ENCODE measurements around the gene LHFPL2.

LHFPL2 gene

DNA sequence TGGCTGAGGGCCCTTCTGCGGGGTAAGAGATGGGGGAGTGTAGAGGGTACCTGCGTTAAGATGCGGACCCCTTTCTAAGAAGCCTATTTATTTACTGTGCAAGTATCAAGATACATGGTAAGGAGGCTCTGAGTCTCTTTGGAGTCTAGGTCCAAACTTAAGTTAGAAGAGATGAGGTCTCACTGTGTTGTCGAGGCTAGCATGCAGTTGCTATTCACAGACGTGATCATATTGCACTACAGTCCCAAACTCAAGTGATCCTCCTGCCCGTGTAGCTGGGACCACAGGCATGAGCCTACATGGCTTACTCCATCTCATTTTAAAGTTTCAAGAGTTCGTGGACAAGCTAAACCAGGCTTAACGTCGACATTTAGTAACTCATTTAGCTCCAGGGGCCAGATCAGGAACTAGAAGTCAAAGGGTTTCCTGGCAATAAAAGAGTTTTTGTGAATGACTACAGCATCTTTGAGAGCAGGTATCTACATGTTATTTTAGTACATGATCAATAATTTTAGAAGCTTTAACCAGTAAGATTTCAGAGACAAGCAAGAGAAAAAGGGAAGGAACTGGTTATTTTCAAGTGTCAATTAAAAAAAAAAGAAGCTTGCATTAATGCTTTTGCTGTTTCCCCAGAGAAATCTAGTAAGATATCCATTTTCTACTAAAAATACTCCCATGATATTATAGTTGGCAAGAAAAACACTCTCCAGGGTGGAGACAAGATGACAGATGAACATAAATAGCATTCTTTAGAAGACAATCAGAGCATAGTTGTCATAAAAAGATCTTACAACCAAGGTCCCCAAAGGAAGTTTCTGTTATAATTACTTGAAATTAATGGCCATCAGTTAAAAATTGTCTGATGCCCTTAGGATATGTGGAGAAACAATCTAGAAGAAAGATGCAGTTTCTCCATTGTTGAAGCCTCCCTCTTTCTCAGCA is 146.9 kb downstream of the LHFPL2 start:
- Histone ChIP-seq H3K27ac (ENCODE audit: low read depth, low read length) (no peak overlapping the region), H3K4me1 (ENCODE audit: control insufficient read depth in 5 of 5, insufficient read depth in 5 of 5, low read length in 5 of 5) (peaks cover 15 to 53% (median 32%) of the 10 kb centered on the region in 5 donors), H3K36me3 (ENCODE audit: control insufficient read depth in 5 of 5, insufficient read depth in 5 of 5, low read length in 5 of 5) (no peaks in the 10 kb centered on the region), H3K9ac (ENCODE audit: low read length in 5 of 5) (no peak overlapping the region), H3K4me3 (ENCODE audit: low read depth in 1 of 5, low read length in 5 of 5) (no peak overlapping the region), H3K9me3 (ENCODE audit: control insufficient read depth in 5 of 5, low read length in 5 of 5) (no peaks in the 10 kb centered on the region), H3K27me3 (ENCODE audit: control insufficient read depth in 5 of 5, insufficient read depth in 4 of 5, low read length in 5 of 5) (no peaks in the 10 kb centered on the region)

DNA sequence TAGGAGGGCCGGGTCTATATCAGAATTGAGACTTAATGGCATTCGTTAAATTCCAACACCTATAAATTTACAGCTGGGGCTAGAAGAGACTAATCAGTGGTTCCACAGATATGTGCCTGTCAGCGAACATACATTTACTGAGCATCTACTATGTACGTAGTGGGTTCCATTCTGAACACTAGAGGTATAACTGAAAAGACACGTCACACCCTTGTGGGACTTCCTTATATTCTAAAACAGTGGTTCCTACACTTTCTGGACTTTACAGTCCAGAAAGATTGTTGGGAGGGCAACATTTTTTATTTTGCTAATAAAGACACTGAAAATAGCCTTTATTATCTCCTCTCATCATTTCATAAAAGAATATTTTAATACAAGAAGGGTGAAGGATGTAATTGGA is 147.7 kb downstream of the LHFPL2 start:
- Histone ChIP-seq H3K27ac (ENCODE audit: low read depth, low read length) (no peak overlapping the region), H3K9me3 (ENCODE audit: control insufficient read depth in 5 of 5, low read length in 5 of 5) (no peaks in the 10 kb centered on the region), H3K27me3 (ENCODE audit: control insufficient read depth in 5 of 5, insufficient read depth in 4 of 5, low read length in 5 of 5) (no peaks in the 10 kb centered on the region), H3K4me1 (ENCODE audit: control insufficient read depth in 5 of 5, insufficient read depth in 5 of 5, low read length in 5 of 5) (peaks cover 15 to 53% (median 33%) of the 10 kb centered on the region in 5 donors), H3K4me3 (ENCODE audit: low read depth in 1 of 5, low read length in 5 of 5) (no peak overlapping the region), H3K9ac (ENCODE audit: low read length in 5 of 5) (no peak overlapping the region), H3K36me3 (ENCODE audit: control insufficient read depth in 5 of 5, insufficient read depth in 5 of 5, low read length in 5 of 5) (no peaks in the 10 kb centered on the region)

DNA sequence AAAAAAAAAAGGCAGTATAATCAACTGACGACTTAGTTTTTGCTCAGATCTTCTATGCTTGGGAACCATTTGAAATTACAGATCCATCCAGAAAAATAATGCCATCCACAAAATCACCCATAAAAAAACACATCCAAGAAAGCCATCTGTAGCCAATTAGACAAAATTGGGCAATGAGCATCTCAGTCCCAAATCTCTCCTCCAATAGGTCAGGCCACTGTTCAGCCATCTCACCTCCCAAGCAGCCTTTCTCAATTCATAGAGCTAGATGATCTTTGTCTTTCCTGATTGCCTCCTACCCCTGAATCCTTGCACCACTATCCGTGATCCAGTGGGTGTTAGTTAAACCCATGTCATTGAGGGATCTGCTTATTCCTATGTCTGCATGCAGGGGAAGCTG is 148.5 kb downstream of the LHFPL2 start:
- Histone ChIP-seq H3K27ac (ENCODE audit: low read depth, low read length) (no peak overlapping the region), H3K4me3 (ENCODE audit: low read depth in 1 of 5, low read length in 5 of 5) (no peak overlapping the region), H3K9me3 (ENCODE audit: control insufficient read depth in 5 of 5, low read length in 5 of 5) (no peaks in the 10 kb centered on the region), H3K9ac (ENCODE audit: low read length in 5 of 5) (no peak overlapping the region), H3K4me1 (ENCODE audit: control insufficient read depth in 5 of 5, insufficient read depth in 5 of 5, low read length in 5 of 5) (peaks cover 14 to 48% (median 27%) of the 10 kb centered on the region in 5 donors), H3K36me3 (ENCODE audit: control insufficient read depth in 5 of 5, insufficient read depth in 5 of 5, low read length in 5 of 5) (no peaks in the 10 kb centered on the region), H3K27me3 (ENCODE audit: control insufficient read depth in 5 of 5, insufficient read depth in 4 of 5, low read length in 5 of 5) (no peaks in the 10 kb centered on the region)

DNA sequence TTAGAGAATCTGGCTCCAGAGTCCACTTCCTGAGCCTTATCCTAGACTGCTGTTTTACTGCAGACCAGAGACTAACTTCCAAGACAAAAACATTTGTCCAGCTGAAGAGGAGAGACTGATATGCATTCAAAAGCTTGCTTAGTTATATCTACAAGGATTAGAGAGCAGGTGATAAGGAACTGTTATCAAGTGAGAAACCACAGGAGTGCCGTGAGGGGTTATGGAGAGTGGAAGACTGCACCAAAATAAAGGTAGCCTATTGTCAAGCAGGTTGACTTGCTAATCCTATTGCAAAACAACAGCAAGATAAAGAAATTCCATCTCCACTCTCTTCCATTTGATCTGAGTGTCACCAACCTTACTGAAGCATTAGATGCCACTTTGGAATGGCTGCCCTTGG is 149.1 kb downstream of the LHFPL2 start:
- Histone ChIP-seq H3K4me3 (ENCODE audit: low read depth in 1 of 5, low read length in 5 of 5) (no peak overlapping the region), H3K27ac (ENCODE audit: low read depth, low read length) (no peak overlapping the region), H3K27me3 (ENCODE audit: control insufficient read depth in 5 of 5, insufficient read depth in 4 of 5, low read length in 5 of 5) (no peaks in the 10 kb centered on the region), H3K9me3 (ENCODE audit: control insufficient read depth in 5 of 5, low read length in 5 of 5) (no peaks in the 10 kb centered on the region), H3K36me3 (ENCODE audit: control insufficient read depth in 5 of 5, insufficient read depth in 5 of 5, low read length in 5 of 5) (no peaks in the 10 kb centered on the region), H3K9ac (ENCODE audit: low read length in 5 of 5) (no peak overlapping the region), H3K4me1 (ENCODE audit: control insufficient read depth in 5 of 5, insufficient read depth in 5 of 5, low read length in 5 of 5) (peaks cover 9 to 43% (median 22%) of the 10 kb centered on the region in 5 donors)

DNA sequence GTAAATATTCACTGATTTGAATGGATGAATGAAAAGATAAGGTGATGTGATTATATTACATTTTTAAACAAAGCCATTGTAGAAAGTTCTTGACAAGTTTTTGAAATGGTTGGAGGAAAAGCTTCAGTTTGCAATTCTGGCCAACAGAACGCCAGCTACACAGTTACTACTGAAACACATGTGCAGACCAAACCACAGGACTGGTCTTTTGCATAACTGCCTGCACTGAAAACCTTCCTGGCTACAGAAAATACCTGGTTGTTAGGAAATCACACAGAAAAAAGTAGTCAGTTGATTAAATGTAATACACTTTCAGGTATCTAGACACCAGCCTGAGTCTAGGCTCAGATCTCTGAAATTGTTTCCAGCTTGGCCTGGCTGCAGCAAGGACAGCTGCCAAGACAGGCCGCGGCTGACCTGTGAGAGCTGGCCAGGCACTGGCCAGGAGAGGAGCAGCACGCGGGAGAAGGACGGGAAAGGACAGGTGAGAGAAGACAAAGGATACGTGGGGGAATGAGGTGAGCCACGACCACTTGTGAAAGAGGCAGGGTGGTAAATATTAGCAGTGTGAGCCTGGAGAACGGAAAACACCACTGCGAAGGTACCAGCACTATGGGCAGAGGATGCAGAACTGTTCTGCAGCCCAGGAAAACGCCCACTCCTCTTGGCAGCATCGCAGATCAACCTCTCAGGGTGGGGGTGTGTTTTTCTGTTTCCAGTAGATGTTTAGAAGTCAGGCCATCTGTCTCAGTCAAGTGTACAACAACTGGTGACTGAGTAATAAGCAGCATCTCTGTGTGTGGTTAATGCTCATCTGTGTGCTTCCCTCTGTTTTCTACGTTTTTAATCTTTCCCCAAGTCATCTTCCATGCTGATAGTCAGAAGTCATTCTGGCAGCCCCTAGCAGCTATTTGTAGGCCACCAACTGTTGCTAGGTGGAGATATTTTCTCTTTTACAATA is 150.7 kb downstream of the LHFPL2 start:
- H3K27ac ChIP-seq (ENCODE audit: low read depth, low read length), result no peak overlapping the region
- no peak overlapping the region for H3K4me3 ChIP-seq (ENCODE audit: low read depth in 1 of 5, low read length in 5 of 5)
- H3K27me3 ChIP-seq (ENCODE audit: control insufficient read depth in 5 of 5, insufficient read depth in 4 of 5, low read length in 5 of 5), result no peaks in the 10 kb centered on the region
- H3K36me3 ChIP-seq (ENCODE audit: control insufficient read depth in 5 of 5, insufficient read depth in 5 of 5, low read length in 5 of 5), result peaks cover 0 to 2% (median 0%) of the 10 kb centered on the region in 5 donors
- no peak overlapping the region for H3K9ac ChIP-seq (ENCODE audit: low read length in 5 of 5)
- peaks cover 4 to 37% (median 16%) of the 10 kb centered on the region in 5 donors for H3K4me1 ChIP-seq (ENCODE audit: control insufficient read depth in 5 of 5, insufficient read depth in 5 of 5, low read length in 5 of 5)
- H3K9me3 ChIP-seq (ENCODE audit: control insufficient read depth in 5 of 5, low read length in 5 of 5), result no peaks in the 10 kb centered on the region

DNA sequence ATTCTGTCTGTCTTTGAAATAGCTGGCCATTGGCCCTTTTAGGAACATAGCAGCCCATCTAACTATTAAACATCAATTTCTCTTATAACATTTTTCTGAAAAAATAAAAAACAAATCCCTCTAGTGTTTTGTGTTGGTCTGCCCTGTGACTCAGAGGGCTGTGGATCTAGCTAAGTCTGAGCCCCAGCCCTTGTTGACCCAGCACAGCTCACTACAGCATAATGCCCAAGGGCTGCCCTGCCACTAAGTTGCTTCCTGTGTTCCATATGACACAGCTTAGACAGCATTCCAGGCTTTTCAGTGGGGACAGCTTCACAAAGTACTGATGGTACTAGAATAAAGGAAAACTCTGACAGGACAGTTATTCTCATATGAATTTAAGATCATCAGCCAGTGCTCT is 152.2 kb downstream of the LHFPL2 start:
- Histone ChIP-seq H3K9ac (ENCODE audit: low read length in 5 of 5) (no peak overlapping the region), H3K36me3 (ENCODE audit: control insufficient read depth in 5 of 5, insufficient read depth in 5 of 5, low read length in 5 of 5) (peaks cover 0 to 2% (median 0%) of the 10 kb centered on the region in 5 donors), H3K9me3 (ENCODE audit: control insufficient read depth in 5 of 5, low read length in 5 of 5) (no peaks in the 10 kb centered on the region), H3K4me1 (ENCODE audit: control insufficient read depth in 5 of 5, insufficient read depth in 5 of 5, low read length in 5 of 5) (peaks cover under 1 to 23% (median 7%) of the 10 kb centered on the region in 5 donors), H3K4me3 (ENCODE audit: low read depth in 1 of 5, low read length in 5 of 5) (no peak overlapping the region), H3K27ac (ENCODE audit: low read depth, low read length) (no peak overlapping the region), H3K27me3 (ENCODE audit: control insufficient read depth in 5 of 5, insufficient read depth in 4 of 5, low read length in 5 of 5) (no peaks in the 10 kb centered on the region)

DNA sequence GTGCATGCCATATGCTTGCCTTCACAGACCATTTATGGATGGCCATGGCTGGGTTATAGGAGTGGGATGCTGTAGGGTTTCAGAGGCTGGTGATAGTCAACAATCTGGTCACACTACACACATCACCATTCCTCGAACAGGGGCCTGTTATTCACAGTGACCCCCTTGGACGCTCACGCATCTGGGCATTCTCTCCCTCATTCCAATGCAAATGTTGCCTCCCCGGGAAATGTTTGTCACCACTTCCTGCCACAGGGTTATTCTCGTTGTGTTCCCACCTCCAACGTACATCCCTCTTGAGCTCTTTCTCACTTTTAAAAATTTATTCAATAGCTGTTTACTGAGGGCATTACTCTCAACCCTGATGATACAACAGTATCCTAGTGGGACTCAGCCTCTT is 152.8 kb downstream of the LHFPL2 start:
- H3K4me3 ChIP-seq (ENCODE audit: low read depth in 1 of 5, low read length in 5 of 5), result no peak overlapping the region
- H3K27ac ChIP-seq (ENCODE audit: low read depth, low read length), result no peak overlapping the region
- H3K27me3 ChIP-seq (ENCODE audit: control insufficient read depth in 5 of 5, insufficient read depth in 4 of 5, low read length in 5 of 5), result no peaks in the 10 kb centered on the region

DNA sequence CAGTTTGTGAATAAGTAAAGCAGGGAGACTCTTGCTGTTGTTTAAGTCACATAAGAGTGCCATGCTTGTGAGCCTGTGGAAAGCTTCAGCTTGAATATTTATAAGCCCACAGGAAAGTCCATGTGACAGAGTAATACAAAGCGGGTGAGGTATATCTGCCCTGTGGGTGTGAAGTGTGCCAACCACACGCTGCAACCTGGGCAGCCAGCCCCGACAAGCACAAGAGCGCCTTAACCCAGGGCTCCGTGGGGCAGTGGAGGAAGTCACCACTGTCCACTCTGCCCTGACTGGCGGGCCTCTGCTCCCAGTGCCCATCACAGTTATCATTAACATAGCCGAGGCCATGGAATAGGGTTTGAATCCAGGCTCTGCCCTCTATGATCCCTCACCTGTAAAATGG is 155.9 kb downstream of the LHFPL2 start:
- no peak overlapping the region for H3K27ac ChIP-seq (ENCODE audit: low read depth, low read length)
- peaks cover 0 to 16% (median 14%) of the 10 kb centered on the region in 5 donors for H3K4me1 ChIP-seq (ENCODE audit: control insufficient read depth in 5 of 5, insufficient read depth in 5 of 5, low read length in 5 of 5)
- H3K4me3 ChIP-seq (ENCODE audit: low read depth in 1 of 5, low read length in 5 of 5), result no peak overlapping the region
- H3K9me3 ChIP-seq (ENCODE audit: control insufficient read depth in 5 of 5, low read length in 5 of 5), result no peaks in the 10 kb centered on the region
- H3K36me3 ChIP-seq (ENCODE audit: control insufficient read depth in 5 of 5, insufficient read depth in 5 of 5, low read length in 5 of 5), result peaks cover 0 to 17% (median 12%) of the 10 kb centered on the region in 5 donors
- H3K27me3 ChIP-seq (ENCODE audit: control insufficient read depth in 5 of 5, insufficient read depth in 4 of 5, low read length in 5 of 5), result no peaks in the 10 kb centered on the region
- H3K9ac ChIP-seq (ENCODE audit: low read length in 5 of 5), result no peak overlapping the region

More for the DNA sequence above, 152.8 kb downstream of the LHFPL2 start:
- no peaks in the 10 kb centered on the region for H3K9me3 ChIP-seq (ENCODE audit: control insufficient read depth in 5 of 5, low read length in 5 of 5)
- no peak overlapping the region for H3K9ac ChIP-seq (ENCODE audit: low read length in 5 of 5)
- H3K36me3 ChIP-seq (ENCODE audit: control insufficient read depth in 5 of 5, insufficient read depth in 5 of 5, low read length in 5 of 5), result peaks cover 0 to 3% (median 0%) of the 10 kb centered on the region in 5 donors
- peaks cover 0 to 20% (median 6%) of the 10 kb centered on the region in 5 donors for H3K4me1 ChIP-seq (ENCODE audit: control insufficient read depth in 5 of 5, insufficient read depth in 5 of 5, low read length in 5 of 5)

DNA sequence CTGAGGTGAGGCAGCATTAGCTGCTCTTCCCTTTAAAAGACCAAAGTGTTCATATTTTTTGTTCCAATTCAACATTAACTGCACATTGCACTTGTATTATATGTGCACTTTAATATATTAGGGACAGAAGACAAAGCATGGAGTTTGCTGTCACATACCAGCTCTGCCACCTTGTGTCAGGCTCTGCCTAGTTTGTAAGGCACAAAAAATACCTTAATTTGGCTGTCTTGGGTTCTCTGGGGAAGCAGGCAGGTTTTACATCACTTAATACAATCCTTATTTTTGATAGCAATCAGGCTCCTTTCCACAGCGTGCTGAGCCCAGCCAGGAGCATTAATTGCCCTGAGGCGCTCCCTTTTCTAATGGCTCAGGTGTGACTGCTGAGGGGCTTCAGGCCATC is 156.3 kb downstream of the LHFPL2 start:
- Histone ChIP-seq H3K9me3 (ENCODE audit: control insufficient read depth in 5 of 5, low read length in 5 of 5) (no peaks in the 10 kb centered on the region), H3K9ac (ENCODE audit: low read length in 5 of 5) (no peak overlapping the region), H3K27ac (ENCODE audit: low read depth, low read length) (no peak overlapping the region), H3K36me3 (ENCODE audit: control insufficient read depth in 5 of 5, insufficient read depth in 5 of 5, low read length in 5 of 5) (peaks cover 0 to 18% (median 16%) of the 10 kb centered on the region in 5 donors), H3K27me3 (ENCODE audit: control insufficient read depth in 5 of 5, insufficient read depth in 4 of 5, low read length in 5 of 5) (no peaks in the 10 kb centered on the region), H3K4me3 (ENCODE audit: low read depth in 1 of 5, low read length in 5 of 5) (no peak overlapping the region), H3K4me1 (ENCODE audit: control insufficient read depth in 5 of 5, insufficient read depth in 5 of 5, low read length in 5 of 5) (peaks cover 0 to 20% (median 13%) of the 10 kb centered on the region in 5 donors)

All from subcutaneous abdominal adipose tissue (tissue), 5 donors.